ENCODE data around the gene NR4A3. TPM values are rescaled to one million over a fixed set of nuclear protein-coding genes. Genes with fewer than 3 reads are reported as not detected.

NR4A3 gene
- total RNA-seq, 1 experiment from 2014 or later: 0.24 TPM

DNA sequence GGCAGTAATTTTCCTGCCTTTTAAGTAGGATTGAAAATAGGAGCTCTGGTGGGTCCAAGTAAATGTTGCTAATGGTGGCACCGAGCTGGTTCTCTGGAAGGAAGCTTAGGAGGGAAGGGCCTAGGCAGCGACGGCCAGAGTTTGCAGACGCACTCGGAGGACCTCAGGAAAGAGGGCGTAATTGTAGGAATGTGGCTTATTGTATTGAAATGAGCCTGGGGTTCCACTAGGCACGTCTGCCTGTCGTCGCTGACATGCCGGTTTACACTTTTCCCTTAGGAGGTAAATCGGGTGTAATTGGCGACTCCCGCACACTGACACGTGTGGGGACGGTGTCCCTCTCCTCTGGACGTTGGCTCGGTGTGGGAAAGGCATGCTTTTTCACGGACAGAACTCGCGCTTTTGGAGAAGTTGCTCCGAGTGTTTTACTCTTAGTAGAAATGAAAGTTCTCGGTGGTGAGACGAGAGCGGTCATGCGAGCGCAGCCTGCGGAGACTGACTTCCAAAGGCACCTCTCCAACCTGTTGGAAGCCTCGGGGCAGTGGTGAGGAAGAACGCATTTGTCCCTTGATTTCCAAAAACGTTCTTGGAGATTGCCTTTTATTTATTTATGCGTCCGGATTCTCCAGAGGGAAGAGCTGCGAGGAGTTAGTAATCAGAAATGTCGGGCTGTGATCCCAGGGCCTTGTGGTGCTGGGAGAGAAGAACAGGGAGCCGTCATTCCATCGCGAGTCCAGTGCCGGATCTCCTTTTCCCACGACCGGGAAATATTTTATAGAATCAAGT is 1.3 kb downstream of the NR4A3 start:
- no peaks in the 10 kb centered on the region for H3K79me2 ChIP-seq (ENCODE audit: insufficient read depth, low read length)
- no peaks in the 10 kb centered on the region for H3K9me3 ChIP-seq (ENCODE audit: control insufficient read depth, low read depth, low read length)
- H3T11ph ChIP-seq (ENCODE audit: low read length): no peak overlapping the region
- H3K4me1 ChIP-seq (ENCODE audit: insufficient read depth, low read length): peaks cover 8% of the 10 kb centered on the region; the same call in 1 of the 2 replicates
- no peak overlapping the region for H4K5ac ChIP-seq (ENCODE audit: insufficient read length, low read depth, low read length)
- no peak overlapping the region for H4K91ac ChIP-seq (ENCODE audit: insufficient read length, low read depth, low read length)
- no peak overlapping the region for H2BK12ac ChIP-seq (ENCODE audit: insufficient read length, low read depth, low read length)
- H2BK5ac ChIP-seq (ENCODE audit: insufficient read length, low read length): no peak overlapping the region
- peak overlapping the region; percentile 86 to 96 for H3K4me3 Mint-ChIP-seq
- H3K9me3 Mint-ChIP-seq: peaks cover 0 to 3% of the 10 kb centered on the region in 2 experiments; a peak in 2 of 5 replicates
- H3K4ac ChIP-seq (ENCODE audit: low read depth, low read length): no peak overlapping the region
- no peaks in the 10 kb centered on the region for H3K79me1 ChIP-seq (ENCODE audit: insufficient read depth, low read depth, low read length, poor library complexity, severe bottlenecking)
- no peak overlapping the region for H2AK5ac ChIP-seq (ENCODE audit: insufficient read length, low read length)
- no peak overlapping the region for H3K9ac ChIP-seq (ENCODE audit: extremely low read depth, insufficient read length, low read length)
- peaks cover 50% of the 10 kb centered on the region for H3K23me2 ChIP-seq (ENCODE audit: insufficient read length, low read depth, low read length, poor library complexity, severe bottlenecking)
- H3K4me1 Mint-ChIP-seq: peaks cover 47 to 50% of the 10 kb centered on the region in 2 experiments
- TF ChIP-seq, protein P1, sequence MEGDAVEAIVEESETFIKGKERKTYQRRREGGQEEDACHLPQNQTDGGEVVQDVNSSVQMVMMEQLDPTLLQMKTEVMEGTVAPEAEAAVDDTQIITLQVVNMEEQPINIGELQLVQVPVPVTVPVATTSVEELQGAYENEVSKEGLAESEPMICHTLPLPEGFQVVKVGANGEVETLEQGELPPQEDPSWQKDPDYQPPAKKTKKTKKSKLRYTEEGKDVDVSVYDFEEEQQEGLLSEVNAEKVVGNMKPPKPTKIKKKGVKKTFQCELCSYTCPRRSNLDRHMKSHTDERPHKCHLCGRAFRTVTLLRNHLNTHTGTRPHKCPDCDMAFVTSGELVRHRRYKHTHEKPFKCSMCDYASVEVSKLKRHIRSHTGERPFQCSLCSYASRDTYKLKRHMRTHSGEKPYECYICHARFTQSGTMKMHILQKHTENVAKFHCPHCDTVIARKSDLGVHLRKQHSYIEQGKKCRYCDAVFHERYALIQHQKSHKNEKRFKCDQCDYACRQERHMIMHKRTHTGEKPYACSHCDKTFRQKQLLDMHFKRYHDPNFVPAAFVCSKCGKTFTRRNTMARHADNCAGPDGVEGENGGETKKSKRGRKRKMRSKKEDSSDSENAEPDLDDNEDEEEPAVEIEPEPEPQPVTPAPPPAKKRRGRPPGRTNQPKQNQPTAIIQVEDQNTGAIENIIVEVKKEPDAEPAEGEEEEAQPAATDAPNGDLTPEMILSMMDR (conservative IDR thresholded peaks at IDR 0.05): no peak
- no peak overlapping the region for H2BK15ac ChIP-seq (ENCODE audit: low read depth, low read length)
- no peak for DNase-seq
- no CpG with 5 or more reads among the region's 40 CpGs for WGBS (ENCODE audit: extremely low coverage, insufficient read length, low lambda C conversion rate)
- peaks cover 83% of the 10 kb centered on the region for H3K27me3 Mint-ChIP-seq (ENCODE audit: low read depth)
- no peak overlapping the region for H3K14ac ChIP-seq (ENCODE audit: insufficient read depth, low read length)
- no peak overlapping the region for H3K27ac ChIP-seq (ENCODE audit: insufficient read length, low read depth, low read length)
- H3K27me3 ChIP-seq (ENCODE audit: insufficient read depth, low read length): peaks cover 59% of the 10 kb centered on the region
- H3K4me2 ChIP-seq (ENCODE audit: insufficient read depth, insufficient read length, low read length): peak overlapping the region; percentile 98
- no peaks in the 10 kb centered on the region for H4K20me1 ChIP-seq (ENCODE audit: control insufficient read depth, insufficient read depth, insufficient read length)
- H3K23ac ChIP-seq (ENCODE audit: insufficient read length, low read depth, low read length): no peak overlapping the region
- H2BK120ac ChIP-seq (ENCODE audit: low read depth, low read length, poor library complexity, severe bottlenecking): no peak overlapping the region
- no peak overlapping the region for H2AFZ ChIP-seq (ENCODE audit: low read length)
- no peak overlapping the region; a peak in 2 of 7 replicates for H3K27ac Mint-ChIP-seq
- no peak overlapping the region for H3K56ac ChIP-seq (ENCODE audit: insufficient read length, low read depth, low read length)
- no peak overlapping the region for H4K8ac ChIP-seq (replicated peaks; ENCODE audit: insufficient read length, low read depth, low read length)
- no peak overlapping the region for H2BK20ac ChIP-seq (ENCODE audit: low read depth, low read length, poor library complexity, severe bottlenecking)
- H3K18ac ChIP-seq (ENCODE audit: insufficient read length, low read depth, low read length): no peak overlapping the region
- peaks cover 0 to 2% (median 0%) of the 10 kb centered on the region in 3 experiments; a peak in 2 of 7 replicates for H3K36me3 Mint-ChIP-seq (ENCODE audit: insufficient read depth in 1 of 3, low read depth in 3 of 3)

All from H9 (cell line).